ENCODE data around the gene RNASE9.

DNA sequence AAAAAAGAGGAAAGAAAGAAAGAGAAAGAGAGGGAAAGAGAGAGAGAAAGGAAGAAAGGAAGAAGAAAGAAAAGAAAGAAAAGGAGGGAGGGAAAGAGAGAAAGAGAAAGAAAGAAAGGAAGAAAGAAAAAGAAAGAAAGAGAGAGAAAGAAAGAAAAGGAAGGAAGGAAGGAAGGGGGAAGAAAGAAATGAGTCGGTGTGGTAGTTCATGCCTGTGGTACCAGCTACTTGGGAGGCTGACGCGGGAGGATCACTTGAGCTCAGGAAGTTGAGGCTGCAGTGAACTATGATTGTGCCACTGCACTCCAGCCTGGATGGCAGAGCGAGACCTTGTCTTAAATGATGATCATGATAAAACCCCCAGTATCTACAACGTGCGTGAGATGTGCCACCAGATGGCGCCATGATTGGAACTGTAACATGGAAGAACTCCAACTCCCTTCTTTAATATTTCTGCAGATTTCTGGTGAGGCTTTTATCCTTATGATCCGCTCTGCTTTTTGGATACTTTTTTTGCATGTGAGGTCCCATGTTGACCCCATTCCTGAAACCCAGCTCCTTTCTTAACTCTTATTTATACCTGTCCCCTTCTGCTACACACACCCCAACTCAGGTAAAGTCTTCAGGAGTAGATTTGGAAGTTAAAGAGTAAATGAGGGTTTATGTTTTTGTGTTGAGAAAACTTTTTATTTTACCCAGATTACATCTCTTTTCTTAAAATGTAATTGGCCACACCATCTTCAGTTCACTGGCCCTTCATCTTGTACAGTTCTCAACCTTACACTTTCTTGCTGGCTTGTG is 29.9 kb downstream of the RNASE9 start:
- TF ChIP-seq POLR2AphosphoS5 (IDR thresholded peaks at IDR 0.05; ENCODE audit: low read depth, low read length): no peak
- no peak for TF ChIP-seq POLR2A (IDR thresholded peaks at IDR 0.05; ENCODE audit: low read depth, low read length)

Data from GM12891 (cell line).